NB4 (cell line): Measurements from ENCODE around the gene ALCAM.

ENCODE experiments used
- DNase-seq: peaks from one replicate; pipeline ENCODE4 v3.0.0; 2010; ENCODE audit warnings: low read depth
- H3K4me3 ChIP-seq: one replicate; pipeline ENCODE4 v1.5.1; 2011; ENCODE audit warnings: mild to moderate bottlenecking, low read depth, low read length, moderate library complexity
- MYC ChIP-seq: IDR thresholded peaks from 2 replicates; pipeline ENCODE4 v1.6.1; 2011; ENCODE audit warnings: low read depth, low read length
- POLR2A ChIP-seq: IDR thresholded peaks from 2 replicates; pipeline ENCODE4 v1.6.1; 2011; ENCODE audit warnings: mild to moderate bottlenecking; ENCODE audit not compliant: insufficient read length; ENCODE audit errors: extremely low read depth
- TF ChIP-seq, protein P1 (sequence below): IDR thresholded peaks from one replicate; pipeline ENCODE4 v1.5.1; 2012; ENCODE audit warnings: low read depth, low read length
- TF ChIP-seq, protein P2 (sequence below): IDR thresholded peaks from 2 replicates; pipeline ENCODE4 v1.6.1; 2011; ENCODE audit warnings: low read depth, low read length

The ALCAM gene

GRCh38 chr3:105327662-105328337 is 38.9 kb upstream of the ALCAM start:
- no peak for DNase-seq
- no peak for TF ChIP-seq MYC
- TF ChIP-seq, protein P1, sequence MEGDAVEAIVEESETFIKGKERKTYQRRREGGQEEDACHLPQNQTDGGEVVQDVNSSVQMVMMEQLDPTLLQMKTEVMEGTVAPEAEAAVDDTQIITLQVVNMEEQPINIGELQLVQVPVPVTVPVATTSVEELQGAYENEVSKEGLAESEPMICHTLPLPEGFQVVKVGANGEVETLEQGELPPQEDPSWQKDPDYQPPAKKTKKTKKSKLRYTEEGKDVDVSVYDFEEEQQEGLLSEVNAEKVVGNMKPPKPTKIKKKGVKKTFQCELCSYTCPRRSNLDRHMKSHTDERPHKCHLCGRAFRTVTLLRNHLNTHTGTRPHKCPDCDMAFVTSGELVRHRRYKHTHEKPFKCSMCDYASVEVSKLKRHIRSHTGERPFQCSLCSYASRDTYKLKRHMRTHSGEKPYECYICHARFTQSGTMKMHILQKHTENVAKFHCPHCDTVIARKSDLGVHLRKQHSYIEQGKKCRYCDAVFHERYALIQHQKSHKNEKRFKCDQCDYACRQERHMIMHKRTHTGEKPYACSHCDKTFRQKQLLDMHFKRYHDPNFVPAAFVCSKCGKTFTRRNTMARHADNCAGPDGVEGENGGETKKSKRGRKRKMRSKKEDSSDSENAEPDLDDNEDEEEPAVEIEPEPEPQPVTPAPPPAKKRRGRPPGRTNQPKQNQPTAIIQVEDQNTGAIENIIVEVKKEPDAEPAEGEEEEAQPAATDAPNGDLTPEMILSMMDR = no peak
- TF ChIP-seq, protein P2, sequence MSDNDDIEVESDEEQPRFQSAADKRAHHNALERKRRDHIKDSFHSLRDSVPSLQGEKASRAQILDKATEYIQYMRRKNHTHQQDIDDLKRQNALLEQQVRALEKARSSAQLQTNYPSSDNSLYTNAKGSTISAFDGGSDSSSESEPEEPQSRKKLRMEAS = no peak
- H3K4me3 ChIP-seq = no peak overlapping the region

GRCh38 chr3:105328338-105328730 is 38.4 kb upstream of the ALCAM start:
- no peak overlapping the region for H3K4me3 ChIP-seq
- TF ChIP-seq POLR2A = no peak
- TF ChIP-seq MYC = no peak
- TF ChIP-seq, protein P2 = no peak
- TF ChIP-seq, protein P1 = no peak
- no peak for DNase-seq

GRCh38 chr3:105332961-105333360 is 33.7 kb upstream of the ALCAM start:
- H3K4me3 ChIP-seq = no peak overlapping the region
- DNase-seq = no peak
- no peak for TF ChIP-seq MYC

DNA sequence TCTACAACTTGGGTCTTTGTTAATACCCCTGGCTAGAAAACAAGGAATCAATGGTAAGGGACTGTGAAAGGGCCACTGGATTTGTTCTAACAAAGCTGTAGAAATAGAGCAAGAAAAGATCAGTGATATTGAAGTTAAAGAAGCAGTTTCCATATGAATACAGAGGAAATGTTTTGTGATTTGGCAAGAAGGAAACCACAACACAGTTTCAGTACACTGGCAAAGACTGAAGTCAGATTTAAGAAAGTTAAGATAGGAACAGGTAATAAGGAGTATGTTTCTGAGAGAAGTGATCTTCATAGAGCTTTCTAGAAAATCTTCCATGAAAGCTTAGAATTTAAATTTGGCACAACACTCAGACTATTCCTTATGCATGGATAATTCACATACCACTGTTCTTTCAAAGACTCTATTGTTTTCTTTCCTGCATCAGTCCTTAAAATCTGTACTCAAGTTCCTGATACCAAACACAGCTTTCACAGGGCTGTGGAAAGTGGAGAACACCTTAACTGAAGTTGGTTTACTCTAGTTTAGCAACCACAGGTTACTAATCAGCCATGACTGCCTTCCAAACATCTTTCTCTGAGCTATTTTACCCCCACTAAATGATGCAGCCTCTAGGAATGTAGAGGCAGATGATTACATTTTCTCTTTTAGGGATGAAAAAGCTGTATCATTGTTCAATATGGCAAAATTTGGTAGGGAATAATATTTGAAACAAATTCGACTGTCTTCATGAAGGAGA is 32.4 kb upstream of the ALCAM start:
- DNase-seq = no peak
- TF ChIP-seq MYC = no peak
- TF ChIP-seq POLR2A = no peak
- TF ChIP-seq, protein P2 = no peak
- TF ChIP-seq, protein P1 = no peak
- H3K4me3 ChIP-seq = no peak overlapping the region

DNA sequence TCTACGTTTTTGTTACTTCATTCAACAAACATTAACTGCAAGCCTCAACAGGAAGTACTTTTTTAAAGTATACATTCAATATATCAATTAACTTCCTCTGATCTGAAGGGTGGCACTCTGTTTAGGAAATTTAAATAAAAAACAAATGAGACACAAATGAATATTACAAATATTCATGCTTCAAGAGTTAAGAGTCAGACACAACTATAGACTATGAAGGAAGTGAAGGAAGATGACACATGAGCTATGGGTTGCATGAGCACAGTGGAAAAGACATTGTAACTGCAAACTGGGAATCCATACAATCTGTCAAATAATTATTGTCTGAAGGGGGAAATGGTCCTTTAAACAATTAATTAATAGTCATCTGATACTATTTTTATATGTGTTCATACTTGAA is 26.8 kb upstream of the ALCAM start:
- no peak overlapping the region for H3K4me3 ChIP-seq
- DNase-seq = no peak
- TF ChIP-seq, protein P1 = no peak
- TF ChIP-seq MYC (no peak), POLR2A (no peak)
- TF ChIP-seq, protein P2 = no peak

- no peak for DNase-seq
- TF ChIP-seq, protein P1 = no peak
- TF ChIP-seq POLR2A (no peak), MYC (no peak)
- TF ChIP-seq, protein P2 = no peak
- no peak overlapping the region for H3K4me3 ChIP-seq
Measured at GRCh38 chr3:105343991-105344390, 22.7 kb upstream of the ALCAM start.
